HG02588 (cell line): Measurements from ENCODE around the gene ESPNL.

Experiments used
- ATAC-seq: cut with Tn5 transposase; IDR thresholded peaks from one replicate; pipeline ENCODE4 v1.9.1; 2021; ENCODE audit warnings: mild to moderate bottlenecking, moderate library complexity; ENCODE audit not compliant: unreplicated experiment

The ESPNL gene

GRCh38 chr2:238097988-238098871, 1.9 kb upstream of the ESPNL start:
- ATAC-seq, result no peak

GRCh38 chr2:238098901-238099713, 1.0 kb upstream of the ESPNL start:
- ATAC-seq, result no peak

- ATAC-seq, result no peak
Observed at GRCh38 chr2:238099714-238100048, 459 bp upstream of the ESPNL start.

- no peak for ATAC-seq
Observed at GRCh38 chr2:238100821-238101771, 956 bp downstream of the ESPNL start.

- no peak for ATAC-seq
Observed at GRCh38 chr2:238101891-238102841, 2.0 kb downstream of the ESPNL start.

GRCh38 chr2:238102865-238103264, 2.7 kb downstream of the ESPNL start:
- no peak for ATAC-seq

GRCh38 chr2:238103465-238104225, 3.5 kb downstream of the ESPNL start:
- ATAC-seq, result no peak

GRCh38 chr2:238104226-238104690, 4.1 kb downstream of the ESPNL start:
- ATAC-seq, result no peak

GRCh38 chr2:238104691-238105371, 4.7 kb downstream of the ESPNL start:
- no peak for ATAC-seq

- ATAC-seq, result no peak
Observed at GRCh38 chr2:238105506-238106338, 5.6 kb downstream of the ESPNL start.

GRCh38 chr2:238106339-238106697, 6.2 kb downstream of the ESPNL start:
- ATAC-seq, result no peak

GRCh38 chr2:238106698-238107524, 6.8 kb downstream of the ESPNL start:
- no peak for ATAC-seq

- ATAC-seq, result peak; percentile 67
Observed at GRCh38 chr2:238107525-238108422, 7.6 kb downstream of the ESPNL start.

- no peak for ATAC-seq
Observed at GRCh38 chr2:238108423-238109183, 8.5 kb downstream of the ESPNL start.

GRCh38 chr2:238113611-238114010, 13.5 kb downstream of the ESPNL start:
- no peak for ATAC-seq
